Spinal cord (tissue), 10 donors: ENCODE measurements around the gene TSC2. TPM values are rescaled to one million over a fixed set of nuclear protein-coding genes. Genes with fewer than 3 reads are reported as not detected.
A peak's percentile ranks its signal among the peaks of the same experiment; 100 is the strongest.
"Not testable (repeated sequence)": the region's sequence is repeated elsewhere in the genome, so short reads cannot be mapped to it uniquely, and the experiment has no call there.

Experiments
- DNase-seq, 6 donors: peaks; one replicate each; pipeline versions ENCODE4 v3.0.0 to v3.0.0-alpha.2; 2013 to 2015; ENCODE audit warnings: low spot score in 6 of 6, low read depth in 4 of 6
- H3K27ac ChIP-seq: one replicate; pipeline ENCODE4 v1.5.1; 2013; ENCODE audit warnings: low read depth, low read length, control low read depth
- H3K27me3 ChIP-seq: one replicate; pipeline ENCODE4 v1.6.1; 2013; ENCODE audit warnings: low read length; ENCODE audit not compliant: control insufficient read depth, insufficient read depth
- H3K36me3 ChIP-seq: one replicate; pipeline ENCODE4 v1.6.1; 2013; ENCODE audit warnings: low read length; ENCODE audit not compliant: control insufficient read depth, insufficient read depth
- H3K4me1 ChIP-seq: one replicate; pipeline ENCODE4 v1.6.1; 2013; ENCODE audit warnings: low read length; ENCODE audit not compliant: control insufficient read depth, insufficient read depth
- H3K4me3 ChIP-seq: one replicate; pipeline ENCODE4 v1.5.1; 2013; ENCODE audit warnings: low read depth, low read length, control low read depth
- H3K9me3 ChIP-seq: one replicate; pipeline ENCODE4 v1.6.1; 2013; ENCODE audit warnings: low read length; ENCODE audit not compliant: control insufficient read depth, insufficient read depth
- WGBS: methylation state at CpG from one replicate; pipeline ENCODE4 v1.1.5; 2013; ENCODE audit warnings: missing lambda C conversion rate; ENCODE audit not compliant: insufficient coverage; 5-methylcytosine and 5-hydroxymethylcytosine counted together
- polyA plus RNA-seq, 2 donors: library from polyadenylated mRNA; unstranded; fragments of 120-200 nt; gene quantifications; one replicate each; pipeline ENCODE4 v1.2.1, GENCODE V29; 2013; ENCODE audit not compliant: insufficient read length in 2 of 2
- total RNA-seq, 2 donors: library from RNA; depleted of rRNA in 1 of 2; stranded (reverse); fragments of 120-200 nt in 1 of 2; fragments of >200 nt in 1 of 2; gene quantifications; one replicate each; pipeline versions ENCODE4 v1.2.3 to v1.2.4, GENCODE V29; 2013 to 2014
- donor health status: healthy.

TSC2 gene
- total and polyA plus RNA-seq, 4 donors = 39.6 to 231 (median 117) TPM

DNA sequence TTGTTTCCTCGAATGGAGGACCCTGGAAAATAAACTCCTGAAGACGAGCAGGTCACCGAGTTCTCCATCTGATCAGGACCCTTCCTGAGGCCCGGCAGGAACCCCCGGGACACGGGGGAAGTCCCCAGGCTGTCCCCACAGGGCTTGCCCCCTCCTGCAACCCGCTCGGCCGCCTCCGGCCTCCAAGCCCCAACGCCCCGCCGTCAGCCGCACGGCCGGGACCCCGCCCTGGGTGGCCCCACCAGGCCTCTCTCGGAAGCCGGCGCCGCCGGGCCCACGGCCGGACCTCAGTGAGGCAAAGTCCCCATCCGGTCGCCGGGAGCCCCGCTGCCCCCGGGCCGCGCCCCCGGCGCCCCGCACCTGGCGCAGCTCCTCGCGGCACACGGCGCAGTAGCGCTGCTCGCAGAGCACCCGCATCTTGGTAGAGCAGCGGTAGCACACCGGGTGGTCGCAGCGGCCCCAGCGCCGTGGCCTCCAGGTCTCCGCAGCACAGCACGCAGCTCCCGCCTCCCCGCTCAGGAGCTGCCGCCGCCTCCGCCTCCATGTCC lies 38.5 kb upstream of the TSC2 start:
- Histone ChIP-seq H3K36me3 (peaks cover 43% of the 10 kb centered on the region), H3K4me3 (peak overlapping the region; percentile 54), H3K9me3 (no peaks in the 10 kb centered on the region), H3K4me1 (peaks cover 55% of the 10 kb centered on the region), H3K27ac (peak overlapping the region; percentile 52), H3K27me3 (no peaks in the 10 kb centered on the region)
- no peak for DNase-seq
- WGBS = 0% methylated on average over 55 of the region's 55 CpGs

DNA sequence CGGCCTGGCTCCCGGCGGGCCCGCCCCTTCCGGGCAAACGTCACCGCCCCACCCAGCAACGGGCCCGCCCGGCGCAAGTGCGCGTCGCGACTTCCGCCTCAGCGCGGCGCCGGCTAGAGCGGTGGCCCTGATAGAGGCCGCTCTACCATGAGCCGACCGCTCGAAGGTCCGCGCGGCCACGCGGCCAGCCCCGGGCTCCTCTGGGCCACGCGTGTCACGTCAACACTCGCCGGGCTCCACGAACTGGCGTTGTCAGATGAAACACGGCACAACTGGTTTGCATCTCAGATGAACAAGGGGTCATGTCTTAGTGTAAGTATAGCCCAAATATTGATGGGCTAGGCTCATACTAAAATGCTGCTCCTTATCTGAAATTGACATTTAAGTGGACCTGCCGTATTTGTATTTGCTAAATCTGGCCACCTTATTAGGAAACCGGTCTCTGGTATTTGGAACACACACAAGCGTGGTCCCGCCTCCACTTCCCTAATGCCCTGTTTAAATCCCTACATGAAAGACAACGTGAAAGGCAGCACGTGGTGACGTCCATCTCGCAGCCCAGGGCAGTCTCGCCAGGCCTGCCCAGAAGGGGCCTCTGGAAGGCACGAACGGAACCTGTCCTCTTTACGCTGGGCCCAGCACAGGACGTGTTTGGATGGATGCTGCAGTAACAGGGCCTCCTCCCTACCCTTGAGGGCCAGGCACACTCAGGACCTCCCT lies 37.8 kb upstream of the TSC2 start, which contains the start of gene ZNF598:
ZNF598 (minus strand) TSS at position 31 of the 720 bp plus-strand sequence.
- H3K4me1 ChIP-seq = peaks cover 48% of the 10 kb centered on the region
- peaks cover 36% of the 10 kb centered on the region for H3K36me3 ChIP-seq
- H3K9me3 ChIP-seq = no peaks in the 10 kb centered on the region
- WGBS = 1% methylated on average over 52 of the region's 52 CpGs
- H3K27ac ChIP-seq = peak within 1 kb of the TSS; percentile 78
- H3K4me3 ChIP-seq = peak within 1 kb of the TSS; percentile 82
- peak in 5 of 6 donors; percentile 70 to 96 (median 83) for DNase-seq
- no peaks in the 10 kb centered on the region for H3K27me3 ChIP-seq

DNA sequence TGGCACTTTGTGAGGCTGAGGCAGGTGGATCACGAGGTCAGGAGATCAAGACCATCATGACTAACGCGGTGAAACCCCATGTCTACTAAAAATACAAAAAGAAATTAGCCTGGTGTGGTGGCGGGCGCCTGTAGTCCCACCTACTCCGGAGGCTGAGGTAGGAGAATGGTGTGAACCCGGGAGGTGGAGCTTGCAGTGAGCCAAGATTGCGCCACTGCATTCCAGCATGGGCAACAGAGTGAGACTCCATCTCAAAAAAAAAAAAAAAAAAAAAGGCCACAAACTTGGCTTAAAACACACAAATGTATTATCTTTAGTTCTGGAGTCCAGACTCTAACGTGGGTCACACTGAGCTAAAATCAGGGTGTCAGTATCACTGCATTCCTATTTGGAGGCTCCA lies 36.1 kb upstream of the TSC2 start:
- not testable (repeated sequence) for H3K4me3 ChIP-seq
- WGBS = 50% methylated on average over 2 of the region's 9 CpGs

DNA sequence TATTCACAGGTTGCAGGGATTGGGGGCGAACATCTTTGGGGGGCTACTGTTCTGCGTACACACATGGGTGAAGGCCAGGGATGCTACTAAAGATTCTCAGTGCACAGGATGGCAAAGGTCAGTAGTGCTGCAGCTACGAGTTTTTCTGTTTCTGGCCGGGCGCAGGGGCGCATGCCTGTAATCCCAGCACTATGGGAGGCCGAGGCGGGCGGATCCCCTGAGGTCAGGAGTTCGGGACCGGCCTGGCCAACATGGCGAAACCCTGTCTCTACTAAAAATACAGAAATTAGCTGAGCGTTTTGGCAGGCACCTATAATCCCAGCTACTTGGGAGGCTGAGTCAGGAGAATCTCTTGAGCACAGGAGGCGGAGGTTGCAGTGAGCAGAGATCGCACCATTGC lies 34.3 kb upstream of the TSC2 start:
- no peak for DNase-seq
- H3K27ac ChIP-seq = no peak overlapping the region
- peaks cover 4% of the 10 kb centered on the region for H3K27me3 ChIP-seq
- H3K9me3 ChIP-seq = no peaks in the 10 kb centered on the region
- H3K4me3 ChIP-seq = no peak overlapping the region
- H3K36me3 ChIP-seq = peaks cover 2% of the 10 kb centered on the region
- peaks cover 14% of the 10 kb centered on the region for H3K4me1 ChIP-seq
- 96% methylated on average over 13 of the region's 15 CpGs for WGBS

More for the DNA sequence above, 36.1 kb upstream of the TSC2 start:
- H3K9me3 ChIP-seq, H3K27ac ChIP-seq, H3K27me3 ChIP-seq, DNase-seq: not testable (repeated sequence)
- Histone ChIP-seq H3K36me3 (peaks cover 18% of the 10 kb centered on the region), H3K4me1 (peaks cover 32% of the 10 kb centered on the region)

DNA sequence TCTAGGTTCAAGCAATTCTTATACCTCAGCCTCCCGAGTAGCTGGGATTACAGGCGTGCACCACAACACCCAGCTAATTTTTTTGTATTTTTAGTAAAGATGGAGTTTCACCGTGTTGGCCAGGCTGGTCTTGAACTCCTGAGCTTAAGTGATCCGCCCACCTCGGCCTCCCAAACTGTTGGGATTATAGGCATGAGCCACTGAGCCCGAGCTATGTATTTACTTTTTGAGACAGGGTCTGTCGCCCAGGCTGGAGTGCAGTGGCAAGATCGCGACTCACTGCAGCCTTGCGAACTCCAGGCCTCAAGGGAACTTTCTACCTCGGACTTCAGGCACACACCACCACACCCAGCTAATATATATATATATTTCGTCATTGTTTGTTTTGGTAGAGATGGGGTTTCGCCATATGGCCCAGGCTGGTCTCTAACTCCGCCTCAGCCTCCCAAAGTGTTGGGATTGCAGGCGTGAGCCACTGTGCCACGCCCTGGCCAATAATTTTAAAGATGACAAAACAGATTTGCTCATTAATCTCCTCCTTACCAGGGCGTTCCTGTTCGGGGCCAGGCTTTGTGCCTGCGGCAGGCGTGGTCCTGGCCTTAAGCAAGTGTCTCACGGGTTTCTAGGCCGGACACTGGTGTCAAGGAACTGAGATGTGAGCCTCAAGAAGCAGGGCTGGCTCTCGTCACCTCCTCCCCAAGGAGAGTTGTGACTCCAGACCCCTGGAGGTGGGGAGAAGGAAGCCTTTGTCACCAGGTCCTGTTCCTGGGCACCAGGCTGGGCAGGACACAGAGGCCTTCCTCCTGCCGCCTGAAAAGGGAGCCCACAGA lies 32.5 kb upstream of the TSC2 start:
- Histone ChIP-seq H3K27ac (no peak overlapping the region), H3K4me3 (no peak overlapping the region), H3K27me3 (peaks cover 17% of the 10 kb centered on the region), H3K9me3 (no peaks in the 10 kb centered on the region), H3K4me1 (peaks cover 15% of the 10 kb centered on the region), H3K36me3 (no peaks in the 10 kb centered on the region)
- no peak for DNase-seq
- WGBS = 79% methylated on average over 12 of the region's 24 CpGs

DNA sequence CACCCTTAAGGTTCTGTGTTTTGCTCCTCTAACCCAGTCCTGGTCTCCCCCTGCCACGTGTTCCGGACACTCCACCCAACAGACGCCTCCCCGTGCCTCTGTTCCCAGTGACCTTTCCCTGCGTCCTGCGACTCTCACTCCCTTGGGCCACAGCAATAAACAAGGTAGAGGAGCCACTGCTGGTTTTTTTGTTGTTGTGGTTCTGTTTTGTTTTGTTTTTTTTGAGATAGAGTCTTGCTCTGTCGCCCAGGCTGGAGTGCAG lies 31.9 kb upstream of the TSC2 start:
- H3K4me3 ChIP-seq = no peak overlapping the region
- no peak for DNase-seq
- H3K4me1 ChIP-seq = peaks cover 15% of the 10 kb centered on the region
- H3K27me3 ChIP-seq = peaks cover 22% of the 10 kb centered on the region
- no peaks in the 10 kb centered on the region for H3K36me3 ChIP-seq
- no peaks in the 10 kb centered on the region for H3K9me3 ChIP-seq
- WGBS = 100% methylated on average over 4 of the region's 7 CpGs
- H3K27ac ChIP-seq = no peak overlapping the region

DNA sequence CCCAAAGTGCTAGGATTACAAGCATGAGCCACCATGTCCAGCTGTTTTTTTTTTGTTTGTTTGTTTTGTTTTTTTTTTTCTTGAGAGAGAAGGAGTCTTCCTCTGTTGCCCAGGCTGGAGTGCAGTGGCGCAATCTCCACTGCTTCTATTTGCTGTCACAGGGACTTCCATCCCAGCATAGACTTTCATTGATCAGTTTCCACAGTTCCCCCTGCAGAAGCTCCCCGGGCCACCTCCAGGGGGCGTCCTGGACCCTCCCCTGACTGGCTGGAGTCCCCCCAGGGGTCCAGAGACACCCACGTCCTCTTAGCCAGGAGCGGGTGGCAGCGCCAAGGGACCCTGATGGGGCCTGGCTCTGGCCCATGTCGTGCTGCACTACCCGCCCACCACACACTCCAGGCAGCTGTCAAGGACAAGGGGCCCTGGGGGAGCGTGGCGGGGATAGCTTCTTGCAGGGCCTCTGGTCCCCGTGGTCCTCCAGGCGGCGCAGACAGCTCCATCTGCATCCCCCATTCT lies 31.3 kb upstream of the TSC2 start:
- H3K27me3 ChIP-seq = peaks cover 26% of the 10 kb centered on the region
- DNase-seq = no peak
- H3K4me3 ChIP-seq = no peak overlapping the region
- no peak overlapping the region for H3K27ac ChIP-seq
- H3K9me3 ChIP-seq = no peaks in the 10 kb centered on the region
- WGBS = 29% methylated on average over 13 of the region's 13 CpGs
- H3K4me1 ChIP-seq = peaks cover 15% of the 10 kb centered on the region
- no peaks in the 10 kb centered on the region for H3K36me3 ChIP-seq

DNA sequence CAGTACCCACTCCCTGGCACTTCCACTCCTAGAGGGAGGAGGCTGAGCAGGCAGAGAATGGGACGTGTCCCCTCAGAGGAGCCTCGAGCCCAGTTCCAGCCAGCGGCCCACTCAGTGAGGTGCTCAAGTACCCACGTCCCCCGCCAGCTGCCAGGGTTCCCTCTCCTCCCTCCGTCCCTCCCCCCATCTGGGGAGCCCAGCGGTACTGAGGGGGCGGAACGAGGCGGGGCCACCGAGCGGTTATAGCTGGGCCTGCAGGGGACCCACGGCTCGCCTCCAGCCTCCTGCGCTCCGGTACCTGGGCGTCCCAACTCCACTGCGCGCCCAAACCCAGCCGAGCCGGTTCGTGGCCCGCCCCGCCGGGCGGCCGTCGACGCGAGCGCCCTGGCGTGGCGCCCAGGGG lies 28.3 kb upstream of the TSC2 start, which contains the start of gene NPW:
NPW (plus strand) TSS at position 268 of the 403 bp plus-strand sequence.
- no peak within 1 kb of the TSS for H3K27ac ChIP-seq
- H3K4me3 ChIP-seq = no peak within 1 kb of the TSS
- H3K36me3 ChIP-seq = no peaks in the 10 kb centered on the region
- 1% methylated on average over 33 of the region's 33 CpGs for WGBS
- no peak for DNase-seq
- peaks cover 32% of the 10 kb centered on the region for H3K27me3 ChIP-seq
- no peaks in the 10 kb centered on the region for H3K9me3 ChIP-seq
- H3K4me1 ChIP-seq = peaks cover 34% of the 10 kb centered on the region

DNA sequence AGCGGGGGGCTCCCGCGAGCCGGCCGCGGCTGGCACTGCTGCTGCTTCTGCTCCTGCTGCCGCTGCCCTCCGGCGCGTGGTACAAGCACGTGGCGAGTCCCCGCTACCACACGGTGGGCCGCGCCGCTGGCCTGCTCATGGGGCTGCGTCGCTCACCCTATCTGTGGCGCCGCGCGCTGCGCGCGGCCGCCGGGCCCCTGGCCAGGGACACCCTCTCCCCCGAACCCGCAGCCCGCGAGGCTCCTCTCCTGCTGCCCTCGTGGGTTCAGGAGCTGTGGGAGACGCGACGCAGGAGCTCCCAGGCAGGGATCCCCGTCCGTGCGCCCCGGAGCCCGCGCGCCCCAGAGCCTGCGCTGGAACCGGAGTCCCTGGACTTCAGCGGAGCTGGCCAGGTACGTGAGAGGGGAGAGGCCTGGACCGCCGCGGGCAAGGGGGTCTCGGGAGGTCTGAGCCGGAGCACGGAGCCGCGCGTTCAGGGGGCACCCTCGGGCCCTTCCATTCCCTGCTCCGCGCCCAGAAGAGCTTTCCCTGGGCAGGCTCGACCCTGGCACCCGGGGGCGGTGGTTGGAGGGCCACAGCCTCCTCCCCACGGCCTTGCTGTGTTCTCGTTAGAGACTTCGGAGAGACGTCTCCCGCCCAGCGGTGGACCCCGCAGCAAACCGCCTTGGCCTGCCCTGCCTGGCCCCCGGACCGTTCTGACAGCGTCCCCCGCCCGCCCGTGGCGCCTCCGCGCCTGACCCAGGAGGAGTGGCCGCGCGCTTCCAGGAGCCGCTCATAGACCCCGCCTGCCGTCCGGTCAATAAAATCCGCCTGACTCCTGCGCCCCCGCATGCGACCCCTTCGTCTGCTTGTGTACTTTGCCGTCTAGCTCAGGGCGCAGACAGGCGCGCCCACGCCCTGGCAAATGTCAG lies 27.6 kb upstream of the TSC2 start:
- Histone ChIP-seq H3K36me3 (no peaks in the 10 kb centered on the region), H3K9me3 (no peaks in the 10 kb centered on the region), H3K27ac (no peak overlapping the region), H3K4me1 (peaks cover 34% of the 10 kb centered on the region), H3K27me3 (peaks cover 32% of the 10 kb centered on the region), H3K4me3 (no peak overlapping the region)
- under 1% methylated on average over 96 of the region's 96 CpGs for WGBS
- no peak for DNase-seq
